Right lobe of liver (tissue), 6 donors: Measurements from ENCODE around the gene SNU13. TPM values are rescaled to one million over a fixed set of nuclear protein-coding genes. Genes with fewer than 3 reads are reported as not detected.

Experiments
- ATAC-seq, 4 donors: fragments of 200-7000 bp; cut with Tn5 transposase; one replicate each; pipeline ENCODE4 v1.9.1; 2020; ENCODE audit warnings: mild to moderate bottlenecking in 4 of 4, moderate library complexity in 4 of 4
- DNase-seq, 3 donors: peaks; one replicate each; pipeline ENCODE4 v3.0.0-alpha.2; 2020
- H3K27ac ChIP-seq, 3 donors: fragments of 200-600 bp; one replicate each; pipeline ENCODE4 v1.8.0; 2022
- H3K27me3 ChIP-seq, 2 donors: fragments of 200-600 bp; one replicate each; pipeline ENCODE4 v1.8.0; 2022
- H3K36me3 ChIP-seq, 4 donors: fragments of 200-600 bp; sonication (generic) in 1 of 4; one replicate each; pipeline versions ENCODE4 v1.5.1 to v1.8.0; 2017 to 2022; ENCODE audit warnings: control low read depth in 1 of 4
- H3K4me1 ChIP-seq, 4 donors: fragments of 200-600 bp; sonication (generic) in 1 of 4; one replicate each; pipeline versions ENCODE4 v1.5.1 to v1.8.0; 2017 to 2022; ENCODE audit warnings: control low read depth in 1 of 4
- H3K4me3 ChIP-seq, 3 donors: fragments of 200-600 bp; one replicate each; pipeline ENCODE4 v1.8.0; 2022
- H3K9me3 ChIP-seq, 4 donors: fragments of 200-600 bp; sonication (generic) in 1 of 4; one replicate each; pipeline versions ENCODE4 v1.5.1 to v1.8.0; 2017 to 2022; ENCODE audit warnings: control low read depth in 1 of 4
- CTCF ChIP-seq, 4 donors: fragments of 200-600 bp in 3 of 4; fragments of 450-650 bp in 1 of 4; IDR thresholded peaks; one replicate each; pipeline versions ENCODE4 v1.5.1 to v1.8.0; 2016 to 2022; ENCODE audit warnings: antibody characterized with exemption in 4 of 4, mild to moderate bottlenecking in 2 of 4
- POLR2A ChIP-seq: fragments of 450-650 bp; IDR thresholded peaks from one replicate; pipeline ENCODE4 v1.6.1; 2017; ENCODE audit warnings: antibody characterized with exemption, mild to moderate bottlenecking
- WGBS: methylation state at CpG from one replicate; pipeline ENCODE4 v1.1.6; 2018; ENCODE audit warnings: low coverage, low lambda C conversion rate; ENCODE audit not compliant: insufficient coverage; ENCODE audit errors: missing lambda C conversion rate; 5-methylcytosine and 5-hydroxymethylcytosine counted together
- intact Hi-C, 2 donors: fragments of 100-400 bp; cut with DNase I; formaldehyde crosslinking; loops; one replicate each; pipeline versions ENCODE4 v1.11.2 to v1.14.1; 2022
- total RNA-seq, 6 experiments: library from RNA; depleted of rRNA in 2 of 6; stranded (reverse); fragments of >200 nt in 2 of 6; fragmentation: NEBNext Ultra II Directional in 3 of 6; extraction: Animal tissue kit (Norgen Biotek cat#: 25700) in 3 of 6; gene quantifications; one replicate each; pipeline versions ENCODE4 v1.1.0 to v1.2.4, GENCODE V29; 2016 to 2023
- donor health status: DM: no; HTN: yes; CAD: no.
- donor health status: DM: no; HTN: no; CAD: no.
- donor health status: DM: no; HTN: no; CAD: no.
- donor health status: DM: no; HTN: yes; CAD: no.
- donor health status: DM: no; HTN: yes; CAD: no.

The SNU13 gene
- total RNA-seq, 6 experiments from 2014 or later, result 43.1 to 65.4 (median 50.1) TPM

- no peak for DNase-seq
- no peaks in the 10 kb centered on the region for H3K9me3 ChIP-seq
- TF ChIP-seq CTCF (IDR thresholded peaks at IDR 0.05), result no peak
- TF ChIP-seq POLR2A, result no peak
- intact Hi-C loops, result no loop called here
- no peaks in the 10 kb centered on the region for H3K27me3 ChIP-seq
- peaks cover 0 to 16% (median 4%) of the 10 kb centered on the region in 4 donors for H3K4me1 ChIP-seq
- H3K4me3 ChIP-seq, result no peak overlapping the region
- ATAC-seq, result no peak
- H3K36me3 ChIP-seq, result peaks cover 0 to 15% (median 5%) of the 10 kb centered on the region in 4 donors
- H3K27ac ChIP-seq, result no peak overlapping the region
- WGBS, result 40% methylated on average over 1 of the region's 4 CpGs
Measured at GRCh38 chr22:41684194-41684593, 4.5 kb downstream of the SNU13 start.

- no peak for DNase-seq
- ATAC-seq, result no peak
- TF ChIP-seq CTCF (IDR thresholded peaks at IDR 0.05) (no peak), POLR2A (no peak)
- H3K27me3 ChIP-seq, result no peaks in the 10 kb centered on the region
- WGBS, result 79% methylated on average over 2 of the region's 3 CpGs
- no peaks in the 10 kb centered on the region for H3K9me3 ChIP-seq
- no peak overlapping the region for H3K27ac ChIP-seq
- peaks cover 0 to 16% (median 4%) of the 10 kb centered on the region in 4 donors for H3K4me1 ChIP-seq
- peaks cover 0 to 21% (median 8%) of the 10 kb centered on the region in 4 donors for H3K36me3 ChIP-seq
- intact Hi-C loops, result no loop called here
- no peak overlapping the region for H3K4me3 ChIP-seq
Measured at GRCh38 chr22:41683616-41684015, 5.1 kb downstream of the SNU13 start.

GRCh38 chr22:41683052-41683451 lies 5.6 kb downstream of the SNU13 start:
- Histone ChIP-seq H3K27ac (peak overlapping the region in 2 of 3 donors; percentile 76 to 88), H3K4me1 (peaks cover 0 to 16% (median 4%) of the 10 kb centered on the region in 4 donors), H3K27me3 (no peaks in the 10 kb centered on the region), H3K9me3 (no peaks in the 10 kb centered on the region), H3K4me3 (peak overlapping the region in 1 of 3 donors; percentile 70), H3K36me3 (peaks cover 0 to 27% (median 11%) of the 10 kb centered on the region in 4 donors)
- TF ChIP-seq CTCF (IDR thresholded peaks at IDR 0.05), result no peak
- no peak for TF ChIP-seq POLR2A
- WGBS, result 87% methylated on average over 9 of the region's 9 CpGs
- intact Hi-C loops, result no loop called here
- DNase-seq (no peak), ATAC-seq (no peak)

GRCh38 chr22:41682033-41682807 lies 6.4 kb downstream of the SNU13 start:
- peak overlapping the region; percentile 71 to 88 (median 76) for H3K27ac ChIP-seq
- TF ChIP-seq CTCF (IDR thresholded peaks at IDR 0.05) (no peak), POLR2A (peak; percentile 47)
- WGBS, result 46% methylated on average over 33 of the region's 50 CpGs
- no peaks in the 10 kb centered on the region for H3K27me3 ChIP-seq
- H3K4me3 ChIP-seq, result peak overlapping the region; percentile 56 to 70 (median 67)
- H3K36me3 ChIP-seq, result peaks cover 0 to 32% (median 11%) of the 10 kb centered on the region in 4 donors
- DNase-seq (peak; percentile 84 to 90 (median 89)), ATAC-seq (peak; percentile 95 to 98 (median 96))
- H3K4me1 ChIP-seq, result peaks cover 0 to 9% (median 0%) of the 10 kb centered on the region in 4 donors
- intact Hi-C loops, result no loop called here
- no peaks in the 10 kb centered on the region for H3K9me3 ChIP-seq
